ENCODE measurements around the gene TCFL5.
"Not testable (repeated sequence)": the region's sequence is repeated elsewhere in the genome, so short reads cannot be mapped to it uniquely, and the experiment has no call there.

TCFL5 gene

DNA sequence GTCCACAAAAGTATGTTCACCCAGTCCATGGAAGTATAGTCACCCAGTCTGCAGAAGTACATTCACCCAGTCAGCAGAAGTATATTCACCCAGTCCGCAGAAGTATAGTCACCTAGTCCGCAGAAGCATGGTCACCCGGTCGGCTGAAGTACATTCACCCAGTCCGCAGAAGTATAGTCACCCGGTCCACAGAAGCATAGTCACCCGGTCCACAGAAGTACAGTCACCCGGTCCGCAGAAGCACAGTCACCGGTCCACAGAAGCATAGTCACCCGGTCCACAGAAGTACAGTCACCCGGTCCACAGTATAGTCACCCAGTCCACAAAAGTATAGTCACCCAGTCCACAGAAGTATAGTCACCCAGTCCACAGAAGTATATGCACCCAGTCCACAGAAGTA is 8.8 kb downstream of the TCFL5 start:
- no peak for DNase-seq

DNA sequence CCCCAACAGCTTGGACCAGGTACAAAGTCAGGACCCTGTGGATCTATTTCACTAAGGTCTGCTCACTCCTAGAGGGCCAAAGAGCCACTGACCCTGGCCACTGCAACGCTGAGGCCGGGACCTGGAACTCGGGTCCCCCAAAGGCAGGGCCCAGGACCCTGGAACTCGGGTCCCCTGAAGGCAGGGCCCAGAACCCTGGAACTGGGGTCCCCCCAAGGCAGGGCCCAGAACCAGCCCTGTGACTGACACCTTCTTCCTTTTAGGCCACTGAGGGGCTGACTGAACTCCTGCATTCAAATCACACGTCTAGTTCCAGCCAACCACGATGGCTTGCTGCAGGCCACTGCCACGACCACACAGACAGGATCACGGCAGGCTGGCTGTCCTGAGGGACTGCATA is 9.4 kb downstream of the TCFL5 start:
- no peak for DNase-seq

DNA sequence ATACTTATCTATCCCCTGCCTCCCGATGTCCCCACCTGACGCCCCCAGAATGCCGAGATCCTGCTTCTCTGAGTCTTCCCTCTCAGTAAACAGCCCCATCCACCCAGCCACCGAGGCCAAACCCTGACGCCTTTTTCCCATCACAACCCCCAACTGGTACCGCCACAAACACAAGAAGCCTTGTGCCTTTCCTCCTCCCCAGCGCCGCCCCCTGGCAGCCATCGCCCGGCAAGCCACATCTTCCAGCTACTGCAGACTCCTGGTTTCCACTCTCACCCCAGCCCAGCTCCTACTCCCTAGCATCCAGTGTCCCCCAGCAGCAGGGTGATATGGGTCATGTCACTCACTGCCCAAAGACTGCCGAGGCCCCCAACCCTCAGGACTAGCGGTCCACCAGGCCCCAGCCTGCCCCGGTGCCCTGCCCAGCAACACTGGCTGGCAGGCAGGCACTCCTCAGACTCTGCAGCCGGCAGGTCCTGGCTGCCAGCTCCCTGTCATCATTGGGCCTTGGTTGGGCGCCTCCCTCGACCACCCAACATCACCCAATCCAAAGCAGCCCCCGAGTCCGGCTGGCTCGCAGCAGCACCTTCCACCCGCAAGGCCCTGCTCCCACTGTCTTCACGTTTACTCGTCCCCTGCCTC is 11.2 kb downstream of the TCFL5 start:
- no peak for DNase-seq

DNA sequence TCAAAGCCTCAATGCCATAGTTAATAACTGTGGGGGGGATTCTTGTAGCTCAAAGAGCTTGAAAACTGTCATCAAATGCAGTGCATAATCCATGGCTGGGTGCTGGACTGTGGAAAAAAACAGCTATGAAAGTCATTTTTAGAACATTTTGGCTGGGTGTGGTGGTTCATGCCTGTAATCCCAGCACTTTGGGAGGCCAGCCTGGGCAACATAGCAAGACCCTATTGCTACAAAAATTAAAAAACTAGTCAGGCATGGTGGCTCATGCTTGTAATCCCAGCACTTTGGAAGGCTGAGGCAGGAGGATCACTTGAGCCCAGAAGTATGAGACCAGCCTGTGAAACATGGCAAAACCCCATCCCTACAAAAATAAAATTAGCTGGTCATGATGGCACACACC is 12.2 kb downstream of the TCFL5 start:
- DNase-seq = no peak

DNA sequence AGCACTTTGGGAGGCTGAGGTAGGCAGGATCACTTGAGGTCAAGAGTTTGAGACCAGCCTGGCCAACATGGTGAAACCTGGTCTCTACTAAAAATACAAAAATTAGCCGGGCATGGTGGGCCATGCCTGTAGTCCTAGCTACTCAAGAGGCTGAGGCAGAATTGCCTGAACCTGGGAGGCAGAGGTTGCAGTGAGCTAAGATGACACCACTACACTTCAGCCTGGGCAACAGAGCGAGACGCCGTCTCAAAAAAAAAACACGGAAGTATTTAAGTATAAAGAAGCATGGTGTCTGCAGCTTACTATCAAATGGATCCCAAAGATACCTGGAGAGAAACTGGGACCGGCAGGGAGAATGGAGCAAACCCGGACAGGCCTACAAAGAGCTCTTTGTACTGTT is 12.7 kb downstream of the TCFL5 start:
- DNase-seq = not testable (repeated sequence)

DNA sequence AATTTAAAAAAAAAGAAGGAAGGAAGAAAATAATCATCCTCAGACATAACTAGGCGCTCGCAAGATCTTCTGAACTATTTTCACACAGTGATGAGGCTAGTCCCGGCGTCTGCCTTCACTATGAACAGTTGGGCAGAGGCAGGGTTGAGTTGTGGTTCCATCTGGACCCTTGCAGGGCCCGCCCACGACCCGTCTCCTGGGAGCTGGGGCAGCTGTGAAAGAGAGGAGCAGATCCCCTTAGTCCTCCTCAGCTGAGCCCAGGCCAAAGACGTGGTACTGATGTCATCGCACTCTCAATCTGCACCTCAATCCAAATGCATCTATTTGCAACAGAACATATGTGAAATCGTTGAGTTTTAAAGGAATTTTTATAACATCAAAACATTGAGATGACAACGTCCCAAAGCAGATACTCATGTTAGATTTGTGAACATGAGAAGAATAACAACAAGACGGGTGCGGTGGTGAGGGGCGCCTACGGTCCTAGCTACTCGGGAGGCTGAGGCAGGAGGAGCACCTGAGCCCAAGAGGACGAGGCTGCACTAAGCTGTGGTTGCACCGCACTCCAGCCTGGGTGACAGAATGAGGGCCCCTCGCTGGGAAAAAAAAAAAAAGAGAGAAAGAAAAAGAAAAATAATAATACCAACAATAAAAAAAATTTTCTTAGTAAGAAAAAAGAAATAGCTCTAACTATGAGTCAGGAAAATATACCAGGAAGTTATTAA is 15.3 kb downstream of the TCFL5 start:
- no peak for DNase-seq

DNA sequence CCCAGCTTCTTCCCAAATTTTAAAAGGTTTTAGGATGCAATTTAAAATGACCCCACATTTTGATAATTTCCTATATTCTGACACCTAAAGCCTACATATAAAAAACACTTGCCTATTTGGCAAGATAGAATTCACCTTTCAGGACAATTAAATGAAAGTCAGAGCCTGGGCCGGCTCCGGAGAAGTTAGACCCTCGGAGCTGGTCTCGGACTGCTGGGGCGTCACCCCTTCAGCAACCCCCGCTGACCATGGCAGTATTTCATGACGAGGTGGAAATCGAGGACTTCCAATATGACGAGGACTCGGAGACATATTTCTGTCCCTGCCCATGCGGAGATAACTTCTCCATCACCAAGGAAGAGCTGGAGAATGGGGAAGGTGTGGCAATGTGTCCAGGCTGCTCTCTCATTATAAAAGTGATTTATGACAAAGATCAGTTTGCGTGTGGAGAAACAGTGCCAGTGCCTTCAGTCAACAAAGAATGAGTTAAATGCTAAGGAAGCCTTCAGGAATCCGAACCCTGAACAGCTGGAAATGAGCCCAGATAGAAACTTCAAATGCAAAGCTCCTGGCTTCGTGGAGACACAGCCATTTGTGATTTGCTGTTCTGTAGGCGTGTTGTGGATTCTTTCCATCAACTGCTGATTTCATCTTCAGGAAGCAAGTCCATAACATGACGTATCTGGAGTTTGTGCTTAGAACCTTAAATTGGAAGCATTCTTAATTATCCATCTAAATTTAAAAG is 16.0 kb downstream of the TCFL5 start:
- no peak for DNase-seq

DNA sequence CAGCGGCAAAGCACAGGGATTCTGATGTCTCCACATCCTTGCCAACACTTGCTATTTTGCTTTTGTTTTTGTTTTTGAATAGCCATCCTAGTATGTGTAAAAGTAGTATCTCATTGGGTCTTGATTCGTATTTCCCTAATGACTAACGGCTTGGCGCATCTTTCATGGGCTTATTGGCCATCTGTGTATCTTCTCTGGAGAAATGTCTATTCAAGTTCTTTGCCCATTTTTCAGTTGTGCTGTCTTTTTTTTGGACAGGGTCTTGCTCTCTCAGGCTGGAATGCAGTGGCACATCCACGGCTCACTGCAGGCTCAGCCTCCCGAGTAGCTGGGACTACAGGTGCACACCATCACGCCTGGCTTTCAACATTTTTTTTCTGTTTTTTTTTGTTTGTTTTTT is 17.4 kb downstream of the TCFL5 start:
- DNase-seq = no peak

DNA sequence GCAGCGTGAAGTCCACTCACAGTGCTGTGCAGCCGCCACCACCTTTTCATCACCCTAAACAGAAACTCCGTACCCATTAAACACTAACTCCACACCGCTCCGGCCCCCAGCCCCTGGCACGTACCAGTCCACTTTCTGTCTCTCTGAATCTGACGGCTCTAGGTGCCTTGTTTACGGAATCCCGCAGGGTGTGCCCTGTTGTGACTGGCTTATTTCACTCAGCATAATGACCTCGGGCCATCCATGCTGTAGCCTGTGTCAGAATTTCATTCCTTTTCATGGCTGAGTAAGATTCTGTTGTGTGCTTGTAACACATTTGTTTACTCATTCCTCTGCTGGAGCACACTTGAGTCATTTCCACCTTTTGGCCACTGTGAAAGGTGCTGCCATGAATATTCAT is 18.0 kb downstream of the TCFL5 start:
- no peak for DNase-seq

DNA sequence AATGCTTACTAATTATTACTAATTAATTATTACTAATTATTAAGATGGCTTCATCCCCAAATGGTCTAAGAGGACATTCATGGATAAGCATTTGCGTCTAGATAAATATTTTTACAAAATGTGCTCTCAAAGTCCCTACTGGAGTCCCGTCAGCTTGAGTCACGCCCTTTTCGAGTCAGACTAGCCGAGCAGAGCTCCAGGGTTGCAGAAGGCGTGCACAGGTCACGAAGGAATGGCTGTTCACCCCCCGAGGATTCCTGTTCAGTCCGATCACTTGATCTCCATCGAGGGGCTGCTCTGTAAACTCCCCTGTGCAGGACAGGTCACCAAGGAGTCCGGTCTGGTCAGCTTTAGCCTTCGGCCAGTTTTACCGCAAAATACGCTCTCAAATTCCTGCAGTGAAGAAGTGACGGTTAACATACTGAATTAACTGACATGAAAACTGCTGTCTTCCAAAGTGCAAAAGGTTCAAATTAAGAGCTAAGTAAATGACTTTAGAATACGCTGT is 19.9 kb downstream of the TCFL5 start:
- no peak for DNase-seq

DNA sequence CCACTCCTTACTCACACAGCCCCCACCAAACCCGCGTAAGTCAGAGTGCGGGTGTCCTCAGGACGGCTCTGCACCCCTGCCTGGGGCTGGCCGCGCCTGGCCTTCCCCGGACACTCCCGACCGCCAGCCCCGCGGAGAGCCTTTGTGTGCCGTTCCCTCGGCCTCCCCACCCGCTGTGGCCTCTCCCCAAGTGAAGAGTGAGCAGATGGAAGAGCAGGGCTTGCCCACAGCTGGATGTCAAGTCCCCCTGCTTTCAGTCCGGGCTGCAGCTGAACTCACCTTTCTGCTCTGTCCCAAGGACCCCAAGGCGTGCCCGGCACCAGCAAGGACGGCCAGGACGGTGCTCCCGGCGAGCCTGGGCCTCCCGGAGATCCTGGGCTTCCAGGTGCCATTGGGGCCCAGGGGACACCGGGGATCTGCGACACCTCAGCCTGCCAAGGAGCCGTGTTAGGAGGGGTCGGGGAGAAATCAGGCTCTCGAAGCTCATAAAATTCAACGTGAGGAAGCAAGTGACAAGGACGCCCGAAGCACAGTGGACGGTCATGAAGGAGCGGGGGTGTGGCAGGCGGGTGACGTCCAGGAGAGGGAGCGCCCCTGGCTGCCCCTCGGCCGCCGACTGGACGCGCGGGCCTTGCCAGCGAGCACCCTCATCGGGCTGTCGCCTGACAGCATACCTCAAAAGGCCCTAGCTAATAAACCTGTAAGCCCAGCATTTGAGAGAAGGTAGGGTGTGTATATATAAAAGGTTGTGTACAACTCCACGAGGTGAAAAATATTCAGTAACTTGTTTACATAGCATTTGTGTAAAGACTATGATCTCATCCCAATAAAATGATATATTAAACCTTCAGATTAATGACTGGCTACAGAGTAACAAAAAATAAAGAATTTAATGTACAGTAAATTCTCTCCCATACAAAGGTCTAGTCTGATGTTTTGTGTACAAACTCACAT is 21.1 kb downstream of the TCFL5 start:
- no peak for DNase-seq

DNA sequence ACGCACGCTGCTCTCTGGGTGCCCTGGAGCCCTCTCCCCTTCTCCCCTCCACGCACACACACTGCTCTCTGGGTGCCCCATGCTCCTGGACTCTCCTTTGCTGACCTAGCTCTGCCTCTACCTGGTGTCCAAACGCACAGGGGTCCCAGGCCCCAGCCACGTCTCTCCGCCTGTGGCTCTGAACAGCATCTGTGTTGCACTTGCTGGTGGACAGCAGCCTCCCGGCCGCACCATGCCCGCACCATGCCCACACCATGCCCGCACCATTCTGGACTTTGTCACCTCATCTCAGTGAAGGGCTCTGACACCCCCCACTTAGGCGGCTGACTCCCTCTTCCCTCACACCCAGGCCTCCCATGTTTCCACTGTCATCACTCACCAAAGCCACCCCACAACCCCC is 21.8 kb downstream of the TCFL5 start:
- no peak for DNase-seq

DNA sequence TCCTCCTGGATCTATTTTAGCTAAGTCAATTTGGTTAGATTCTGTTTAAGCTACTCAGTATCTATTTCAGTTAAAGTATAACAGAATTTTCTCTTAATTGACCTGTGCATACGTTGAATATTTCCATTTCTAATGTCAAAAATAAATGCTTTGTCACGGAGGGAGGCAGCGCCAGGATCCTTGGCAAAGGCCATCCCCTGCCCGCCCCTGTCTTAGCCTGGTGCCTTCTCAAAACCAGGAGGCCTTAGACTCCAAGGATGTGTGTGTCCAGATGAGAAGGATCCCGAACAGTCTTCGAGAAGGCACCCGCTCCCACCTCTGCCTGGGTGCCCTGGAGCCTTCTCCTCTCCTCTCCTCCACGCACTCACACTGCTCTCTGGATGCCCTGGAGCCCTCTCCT is 22.4 kb downstream of the TCFL5 start:
- no peak for DNase-seq

DNA sequence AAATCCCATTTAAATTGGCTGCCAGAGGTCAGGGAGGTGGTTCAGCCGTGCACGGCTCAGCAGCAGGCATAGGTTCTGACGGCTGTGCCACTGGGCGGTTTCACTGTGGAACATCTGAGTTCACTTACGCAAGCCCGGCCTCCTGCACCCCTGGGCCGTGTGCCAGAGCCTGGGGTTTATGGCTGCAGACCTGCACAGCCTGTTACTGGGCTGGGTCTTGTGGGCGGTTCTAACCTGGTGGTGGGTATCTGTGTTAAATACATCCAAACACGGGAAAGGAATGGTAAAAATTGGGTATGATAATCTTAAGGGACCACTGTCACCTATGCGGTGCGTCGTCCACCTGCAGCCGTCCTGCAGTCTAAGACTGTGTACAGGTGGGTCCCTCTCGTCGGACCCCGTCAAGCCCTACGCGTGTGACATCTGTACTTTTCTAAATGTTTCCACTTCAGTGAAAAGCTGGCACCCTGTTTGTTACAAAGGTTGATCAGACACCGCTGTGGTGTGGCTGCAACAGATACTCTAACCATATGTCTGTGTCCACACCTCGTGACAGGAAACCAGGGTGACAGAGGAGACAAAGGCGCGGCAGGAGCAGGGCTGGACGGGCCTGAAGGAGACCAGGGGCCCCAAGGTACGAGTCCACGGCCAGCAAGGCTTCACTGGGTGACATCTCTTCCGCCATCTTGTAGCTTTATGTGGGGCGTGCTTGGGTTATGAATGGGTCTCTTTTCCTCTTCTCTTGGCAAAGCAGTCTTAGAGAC is 23.3 kb downstream of the TCFL5 start:
- peak; percentile 4 for DNase-seq

DNA sequence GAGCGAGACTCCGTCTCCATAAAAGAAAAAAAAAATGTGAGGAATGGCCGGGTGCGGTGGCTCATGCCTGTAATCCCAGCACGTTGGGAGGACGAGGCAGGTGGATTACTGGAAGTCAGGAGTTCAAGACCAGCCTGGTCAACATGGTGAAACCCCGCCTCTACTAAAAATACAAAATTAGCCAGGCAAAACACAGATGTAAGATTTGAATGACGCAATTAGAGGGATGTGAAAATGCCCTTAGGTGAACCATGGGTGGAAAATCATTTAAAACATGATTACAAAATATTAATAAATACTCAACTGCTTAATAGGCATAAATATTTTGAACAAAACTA is 23.9 kb downstream of the TCFL5 start:
- DNase-seq = no peak

DNA sequence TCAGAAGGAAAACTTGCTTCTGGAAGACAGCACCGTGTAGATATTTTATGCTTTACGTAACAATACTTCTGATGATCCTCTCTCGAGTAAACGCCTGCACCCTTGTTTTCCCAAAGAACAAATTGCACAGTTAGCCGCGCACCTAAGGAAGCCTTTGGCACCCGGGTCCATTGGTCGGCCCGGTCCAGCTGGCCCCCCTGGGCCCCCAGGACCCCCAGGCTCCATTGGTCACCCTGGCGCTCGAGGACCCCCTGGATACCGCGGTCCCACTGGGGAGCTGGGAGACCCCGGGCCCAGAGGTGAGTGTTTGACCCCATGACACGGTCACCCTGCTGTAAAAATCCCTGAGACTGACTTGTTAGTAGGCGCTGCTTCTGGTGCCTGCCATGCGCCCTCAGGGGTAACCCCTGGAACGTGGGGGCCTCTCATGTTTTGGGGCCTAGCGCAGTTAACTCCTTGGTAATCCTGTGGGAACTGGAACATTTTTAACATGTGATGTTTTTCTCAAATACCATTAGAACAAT is 24.6 kb downstream of the TCFL5 start:
- no peak for DNase-seq

DNA sequence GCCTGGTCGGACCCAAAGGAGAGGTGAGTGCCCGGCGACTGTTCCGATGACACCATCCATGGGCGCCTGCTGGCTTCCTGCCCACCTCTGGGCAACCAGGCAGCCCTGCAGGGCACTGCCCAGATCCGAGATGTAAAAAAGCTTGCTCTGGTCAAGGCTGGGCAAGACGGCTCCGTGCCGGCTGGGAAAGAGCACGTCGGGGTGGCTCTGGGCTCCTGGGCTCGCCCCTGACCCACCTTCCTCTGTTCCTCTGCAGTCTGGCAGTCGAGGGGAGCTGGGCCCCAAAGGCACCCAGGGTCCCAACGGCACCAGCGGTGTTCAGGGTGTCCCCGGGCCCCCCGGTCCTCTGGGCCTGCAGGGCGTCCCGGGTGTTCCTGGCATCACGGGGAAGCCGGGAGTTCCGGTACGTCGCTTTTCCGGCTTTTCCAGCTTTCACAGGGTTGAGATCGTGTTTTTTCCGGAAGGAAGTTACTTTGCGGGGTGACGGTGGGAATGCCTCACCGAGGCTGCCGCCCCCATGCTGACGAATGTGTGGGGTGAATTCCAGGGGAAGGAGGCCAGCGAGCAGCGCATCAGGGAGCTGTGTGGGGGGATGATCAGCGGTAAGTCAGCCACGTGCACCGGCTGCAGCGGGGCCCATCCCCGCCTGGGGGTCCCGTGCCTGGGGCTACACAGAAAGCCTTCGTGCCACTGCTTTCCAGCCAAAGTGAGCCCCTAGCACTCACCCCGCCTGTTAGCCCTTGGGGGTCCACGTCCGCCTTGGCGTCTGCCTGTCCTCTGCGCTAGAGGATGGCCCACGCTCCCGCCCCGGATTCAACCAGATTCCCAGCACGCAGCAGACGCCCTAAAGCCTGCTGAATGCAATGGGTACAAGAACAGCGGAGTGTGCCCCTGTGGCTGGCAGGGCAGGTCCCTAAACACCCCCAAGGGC is 25.4 kb downstream of the TCFL5 start:
- no peak for DNase-seq

DNA sequence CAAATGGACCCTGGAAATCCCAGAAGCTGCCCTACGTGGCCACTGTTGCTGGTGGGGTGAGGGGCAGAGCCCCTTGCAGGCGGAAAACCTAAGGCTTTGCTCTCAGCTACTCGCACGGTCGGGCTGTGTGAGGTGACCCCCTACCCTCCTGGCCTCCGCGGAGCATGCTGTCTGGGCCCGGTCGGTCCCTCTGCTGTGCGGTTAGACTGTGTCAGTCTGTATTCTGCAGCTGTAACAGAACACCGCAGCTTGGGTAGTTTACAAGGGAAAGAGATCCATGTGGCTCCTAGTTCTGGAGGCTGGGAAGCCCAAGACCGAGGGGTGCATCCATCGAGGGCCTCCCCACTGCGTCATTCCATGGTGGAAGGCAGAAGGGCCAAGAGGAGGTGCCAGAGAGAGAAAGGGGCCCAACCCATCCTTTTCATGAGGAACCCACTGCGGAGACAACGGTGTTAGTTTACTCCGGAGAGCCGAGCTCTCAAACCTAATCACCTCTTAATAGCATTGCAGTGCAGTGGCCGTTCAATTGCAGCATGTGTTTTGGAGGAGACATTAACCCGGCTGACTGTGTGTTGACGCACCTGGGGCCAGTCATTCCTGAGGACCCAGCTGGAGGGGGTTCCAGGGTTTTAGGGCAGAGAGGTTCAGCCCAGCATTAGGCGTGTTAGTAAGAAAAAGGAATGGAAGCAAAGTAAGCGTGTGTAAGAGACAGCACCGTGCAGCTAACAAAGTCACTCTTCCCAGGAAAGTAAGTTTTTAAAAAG is 26.5 kb downstream of the TCFL5 start:
- no peak for DNase-seq

DNA sequence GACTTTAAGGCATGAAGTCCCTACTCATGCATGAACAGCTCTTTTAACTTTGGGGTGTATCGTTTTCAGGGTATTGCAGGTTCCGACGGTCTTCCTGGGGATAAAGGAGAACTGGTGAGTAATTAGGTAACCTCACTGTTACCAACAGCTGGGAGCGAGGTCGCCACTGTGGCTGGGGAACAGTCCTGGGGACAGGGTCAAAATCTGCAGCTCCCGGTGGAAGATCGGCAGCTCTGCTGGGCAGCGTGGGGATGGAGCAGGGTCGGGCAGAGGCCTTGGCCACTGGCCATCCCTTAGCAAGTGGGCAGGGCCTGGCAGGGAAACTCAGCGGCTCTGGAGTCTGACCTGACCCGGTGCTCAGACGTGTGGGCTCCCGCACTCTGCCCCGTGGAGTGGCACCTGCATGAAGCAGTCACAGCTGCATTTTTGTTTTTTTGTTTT is 28.7 kb downstream of the TCFL5 start:
- DNase-seq = no peak
